SK-N-MC (cell line): ENCODE results near the gene TMEM255B.

Experiments
- EZH2 ChIP-seq: fragments of 200-600 bp; sonication (generic); IDR thresholded peaks from one replicate; pipeline ENCODE4 v1.6.1; 2017; ENCODE audit warnings: antibody characterized with exemption
- POLR2AphosphoS5 ChIP-seq: IDR thresholded peaks from 2 replicates; pipeline ENCODE4 v1.6.1; 2012; ENCODE audit warnings: mild to moderate bottlenecking, low read depth, low read length, borderline replicate concordance

DNA sequence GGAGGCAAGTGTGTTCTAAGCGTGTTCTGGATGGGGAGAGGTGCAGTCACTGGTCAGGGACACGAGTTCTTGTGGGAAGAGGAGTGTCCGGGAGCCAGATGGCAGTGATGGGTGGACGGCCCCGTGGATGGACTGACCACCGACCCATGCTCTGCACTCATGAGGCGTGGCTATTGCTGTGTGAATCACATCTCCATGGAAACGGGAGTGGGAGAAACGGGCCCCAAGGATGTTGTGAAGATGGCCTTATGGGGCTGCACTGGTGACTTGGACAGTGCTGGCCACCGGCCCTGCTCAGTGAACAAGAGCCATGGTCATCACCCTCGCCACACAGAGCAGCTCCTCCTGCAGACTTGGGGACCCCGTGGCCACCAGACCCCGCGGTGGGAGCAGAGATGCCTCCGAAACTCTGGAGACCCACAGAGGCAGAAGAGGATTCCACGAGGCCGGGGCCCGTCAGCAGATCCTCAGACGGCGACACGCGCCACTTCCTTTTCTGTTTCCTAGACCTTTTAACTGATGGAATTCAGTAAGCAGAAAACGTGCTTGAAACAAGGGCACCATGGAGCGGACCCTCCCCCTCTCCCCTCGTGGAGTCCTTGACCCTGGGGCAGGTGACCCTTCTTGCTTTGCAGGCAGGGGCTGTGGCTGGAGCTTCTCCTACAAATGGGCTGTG is 57.4 kb downstream of the TMEM255B start:
- no peak for TF ChIP-seq POLR2AphosphoS5
- TF ChIP-seq EZH2, result no peak
